A673 (cell line): Measurements from ENCODE around the gene CILP.

Experiments used
- CTCF ChIP-seq: fragments of 300-800, 200-600 bp; sonication (generic); conservative IDR thresholded peaks from 2 replicates; pipeline ENCODE4 v1.5.1; 2017; ENCODE audit warnings: low read depth, mild to moderate bottlenecking, antibody characterized with exemption, low read length, moderate library complexity, mixed read lengths
- EZH2 ChIP-seq: fragments of 200-600 bp; sonication (generic); IDR thresholded peaks from 2 replicates; pipeline ENCODE4 v1.6.1; 2017; ENCODE audit warnings: borderline replicate concordance, low read depth, mild to moderate bottlenecking, mixed read lengths, antibody characterized with exemption, low read length; ENCODE audit not compliant: poor library complexity, severe bottlenecking

DNA sequence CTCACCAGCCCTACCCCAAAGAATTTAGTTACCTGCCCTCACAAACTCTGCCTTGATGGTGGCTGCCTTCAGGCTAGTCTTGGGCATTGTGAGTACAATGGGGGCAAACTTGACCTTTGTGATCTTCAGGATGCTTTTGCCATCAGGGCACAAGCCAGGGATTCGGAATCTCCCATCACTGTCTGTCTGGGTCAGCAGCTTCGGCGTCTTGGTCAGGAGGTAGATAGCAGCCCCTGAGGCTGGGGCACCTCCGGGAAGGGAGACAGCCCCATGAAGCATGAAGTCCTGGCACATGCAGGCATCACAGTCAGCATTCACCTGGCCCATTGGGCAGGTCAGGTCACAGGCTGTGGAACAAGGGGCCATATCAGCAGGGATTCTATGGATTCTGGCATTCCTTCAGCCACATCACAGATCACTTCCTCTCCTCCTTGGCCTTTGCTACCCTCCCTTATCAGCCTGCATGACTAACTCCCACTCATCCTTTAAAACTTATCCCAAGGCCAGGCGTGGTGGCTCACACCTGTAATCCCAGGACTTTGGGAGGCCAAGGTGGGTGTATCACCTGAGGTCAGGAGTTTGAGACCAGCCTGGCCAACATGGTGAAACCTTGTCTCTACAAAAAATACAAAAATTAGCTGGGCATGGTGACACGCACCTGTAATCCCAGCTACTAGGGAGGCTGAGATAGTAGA, 6.9 kb downstream of the CILP start:
- TF ChIP-seq CTCF (no peak), EZH2 (no peak)
